Mammary epithelial cell (primary cell): ENCODE measurements around the gene HTT-AS.

Experiments used
- CTCF ChIP-seq, 2 donors: IDR thresholded peaks in 1 of 2; conservative IDR thresholded peaks in 1 of 2; 2 replicates each; pipeline ENCODE4 v1.5.1; 2011 to 2012; ENCODE audit warnings: inconsistent platforms in 2 of 2, low read length in 2 of 2, mild to moderate bottlenecking in 2 of 2, control low read depth in 1 of 2, low read depth in 1 of 2; ENCODE audit not compliant: insufficient read depth in 1 of 2; ENCODE audit errors: extremely low read depth in 1 of 2
- EZH2 ChIP-seq: IDR thresholded peaks from 2 replicates; pipeline ENCODE4 v1.6.1; 2012; ENCODE audit warnings: low read length, inconsistent platforms, borderline replicate concordance

GRCh38 chr4:3042226-3042625, 32.1 kb downstream of the HTT-AS start:
- no peak for TF ChIP-seq CTCF (conservative IDR thresholded peaks at IDR 0.05 in 1 of 2, IDR thresholded peaks at IDR 0.05 in 1 of 2; ENCODE audit: extremely low read depth in 1 of 2, insufficient read depth in 1 of 2, low read depth in 1 of 2, low read length in 2 of 2)
- TF ChIP-seq EZH2, result no peak
